Activated naive CD8-positive, alpha-beta T cell treated with anti-CD3 and anti-CD28 coated beads, Interleukin-2, amount 10 ng/mL, durations not matched to agents 7 days and 5 days (primary cell): ENCODE data around the gene WDR7. TPM values are rescaled to one million over a fixed set of nuclear protein-coding genes. Genes with fewer than 3 reads are reported as not detected.

ENCODE experiments used
- ATAC-seq: fragments of 150-1000 bp; cut with Tn5 transposase; one replicate; pipeline ENCODE4 v1.10.0; 2021; ENCODE audit warnings: low read depth, moderate library complexity
- POLR2A ChIA-PET: fragments of 350-600 bp; sonication (Branson Sonifier 250); formaldehyde crosslinking; loops from one replicate; lab custom pipeline; 2021; ENCODE audit warnings: antibody characterized with exemption; lab: Charles Lee
- DNase-seq: peaks from one replicate; pipeline ENCODE4 v3.0.0; 2021
- H3K27ac Mint-ChIP-seq: one replicate; pipeline ENCODE4 v1.8.0; 2022; ENCODE audit warnings: mild to moderate bottlenecking, mixed read lengths
- H3K27me3 Mint-ChIP-seq: one replicate; pipeline ENCODE4 v1.8.0; 2022; ENCODE audit warnings: mild to moderate bottlenecking, moderate library complexity, mixed read lengths
- H3K36me3 Mint-ChIP-seq: one replicate; pipeline ENCODE4 v1.8.0; 2021; ENCODE audit warnings: mild to moderate bottlenecking, mixed read lengths
- H3K4me1 Mint-ChIP-seq: one replicate; pipeline ENCODE4 v1.8.0; 2021; ENCODE audit warnings: mixed read lengths
- H3K4me3 Mint-ChIP-seq: one replicate; pipeline ENCODE4 v1.8.0; 2022; ENCODE audit warnings: mild to moderate bottlenecking, moderate library complexity, mixed read lengths
- H3K9me3 Mint-ChIP-seq: one replicate; pipeline ENCODE4 v1.8.0; 2021; ENCODE audit warnings: mixed read lengths
- total RNA-seq, 2 experiments: library from RNA; stranded (reverse); gene quantifications; one replicate each; pipeline ENCODE4 v1.2.3, GENCODE V29; 2021

WDR7 gene
- total RNA-seq, 2 experiments from 2014 or later = 42.8 to 43.1 TPM

DNA sequence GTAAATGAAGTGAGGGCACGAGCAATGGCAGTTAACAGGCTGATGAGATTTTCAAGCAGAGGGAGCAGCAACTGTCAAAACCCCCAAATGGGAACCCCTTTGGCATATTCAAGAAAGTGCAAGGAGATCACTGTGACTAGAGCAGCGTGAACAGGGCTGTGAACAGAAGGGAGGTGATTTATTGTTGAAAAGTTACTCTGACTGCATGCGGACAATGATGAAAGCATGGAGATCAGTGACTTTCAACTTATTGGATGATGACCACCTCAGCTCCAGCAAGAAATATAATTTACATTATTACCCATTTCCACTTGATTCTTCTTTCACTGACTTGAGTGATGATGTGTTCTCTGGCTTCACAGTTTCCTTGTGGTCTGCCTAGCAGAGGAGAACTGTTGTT, 308.0 kb downstream of the WDR7 start:
- no peaks in the 10 kb centered on the region for H3K9me3 Mint-ChIP-seq
- no peak overlapping the region for H3K4me3 Mint-ChIP-seq
- H3K27ac Mint-ChIP-seq = no peak overlapping the region
- peaks cover 2% of the 10 kb centered on the region for H3K36me3 Mint-ChIP-seq
- ATAC-seq = no peak
- POLR2A ChIA-PET = no interaction called here
- no peaks in the 10 kb centered on the region for H3K27me3 Mint-ChIP-seq
- H3K4me1 Mint-ChIP-seq = no peaks in the 10 kb centered on the region
- no peak for DNase-seq

DNA sequence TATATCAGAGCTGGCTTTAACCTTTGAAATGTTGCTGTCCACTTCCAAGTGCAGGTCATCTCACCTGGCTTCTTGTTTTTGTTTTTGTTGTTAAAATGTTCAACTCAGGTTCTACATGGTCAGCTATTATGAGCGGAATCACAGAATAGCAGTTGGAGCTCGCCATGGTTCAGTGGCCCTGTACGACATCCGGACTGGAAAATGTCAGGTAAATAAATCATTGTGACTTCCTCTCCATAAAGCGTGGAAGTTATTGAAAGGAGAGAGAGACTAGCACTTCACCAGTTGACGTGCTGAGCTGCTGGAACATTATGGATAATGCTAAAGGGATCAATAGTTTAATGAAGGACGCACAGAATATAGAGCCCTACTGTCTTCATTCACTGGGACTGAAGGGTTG, 311.2 kb downstream of the WDR7 start:
- ATAC-seq = no peak

DNA sequence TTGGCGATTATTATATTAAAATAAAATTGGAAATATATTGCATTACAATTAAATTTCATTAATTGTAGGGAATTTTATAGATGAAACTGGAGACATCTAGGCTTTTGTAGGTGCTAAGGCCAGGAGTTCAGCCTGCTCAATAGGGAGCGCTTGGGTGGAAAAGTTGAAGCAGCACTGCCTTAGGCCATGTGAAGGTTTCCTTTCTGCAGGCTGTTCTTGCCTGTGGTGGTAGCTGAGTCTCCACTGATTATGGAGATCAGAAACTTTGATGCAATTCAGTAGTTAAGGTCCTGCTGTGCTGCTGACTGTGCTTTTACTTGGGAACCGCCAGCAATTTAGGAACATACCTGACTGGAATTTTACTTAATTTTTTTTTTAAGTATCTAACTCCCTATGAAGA, 315.9 kb downstream of the WDR7 start:
- Mint-ChIP-seq H3K27me3 (no peaks in the 10 kb centered on the region), H3K9me3 (no peaks in the 10 kb centered on the region), H3K36me3 (peaks cover 7% of the 10 kb centered on the region), H3K4me3 (no peak overlapping the region), H3K27ac (no peak overlapping the region), H3K4me1 (peaks cover 4% of the 10 kb centered on the region)
- DNase-seq (no peak), ATAC-seq (no peak)
- POLR2A ChIA-PET = no interaction called here

More for the DNA sequence above, 311.2 kb downstream of the WDR7 start:
- POLR2A ChIA-PET = no interaction called here
- Mint-ChIP-seq H3K4me3 (no peak overlapping the region), H3K9me3 (no peaks in the 10 kb centered on the region), H3K27me3 (no peaks in the 10 kb centered on the region), H3K4me1 (no peaks in the 10 kb centered on the region), H3K36me3 (peaks cover 4% of the 10 kb centered on the region), H3K27ac (no peak overlapping the region)
- no peak for DNase-seq

DNA sequence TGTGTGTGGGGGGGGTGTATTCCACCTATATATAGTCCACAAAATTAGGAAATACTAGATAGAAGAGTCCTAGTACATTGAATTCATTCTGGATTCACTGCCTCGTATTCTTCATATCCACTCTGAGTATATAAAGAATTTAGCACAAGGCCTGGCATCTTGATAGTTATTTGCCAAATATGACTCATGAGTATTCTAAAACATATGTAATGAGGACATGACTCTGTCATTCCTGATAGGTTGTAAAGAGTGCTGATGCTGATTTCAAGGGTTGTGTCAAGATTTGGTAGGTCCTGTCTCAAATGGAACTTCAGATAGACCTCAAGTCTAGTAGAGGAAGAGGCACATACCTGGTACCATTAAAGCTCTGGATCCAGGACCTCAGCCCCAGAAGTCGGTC, 322.3 kb downstream of the WDR7 start:
- Mint-ChIP-seq H3K27me3 (no peaks in the 10 kb centered on the region), H3K36me3 (peaks cover 17% of the 10 kb centered on the region), H3K27ac (no peak overlapping the region), H3K4me1 (peaks cover 3% of the 10 kb centered on the region), H3K9me3 (no peaks in the 10 kb centered on the region), H3K4me3 (no peak overlapping the region)
- ATAC-seq (no peak), DNase-seq (no peak)
- POLR2A ChIA-PET = no interaction called here

DNA sequence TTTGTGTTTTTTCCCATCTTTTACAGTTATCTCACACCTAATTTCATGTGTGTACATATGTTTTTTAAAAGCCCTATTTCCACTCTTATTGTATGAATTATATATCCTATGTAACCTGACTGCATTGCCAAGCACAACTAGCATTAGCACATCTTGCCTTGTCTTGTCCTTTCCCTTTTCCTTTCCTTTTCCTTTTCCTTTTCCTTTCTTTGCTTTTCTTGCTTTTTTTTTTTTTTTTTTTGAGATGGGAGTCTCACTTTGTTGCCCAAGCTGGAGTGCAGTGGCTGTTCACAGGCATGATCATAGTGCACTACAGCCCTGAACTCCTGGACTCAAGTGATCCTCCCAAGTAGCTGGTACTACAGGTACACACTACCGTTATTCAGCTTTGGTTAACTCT, 323.0 kb downstream of the WDR7 start:
- DNase-seq = no peak
- no peak overlapping the region for H3K27ac Mint-ChIP-seq
- no peaks in the 10 kb centered on the region for H3K27me3 Mint-ChIP-seq
- H3K9me3 Mint-ChIP-seq = no peaks in the 10 kb centered on the region
- no peak overlapping the region for H3K4me3 Mint-ChIP-seq
- no peaks in the 10 kb centered on the region for H3K4me1 Mint-ChIP-seq
- no peak for ATAC-seq
- H3K36me3 Mint-ChIP-seq = peaks cover 14% of the 10 kb centered on the region
- POLR2A ChIA-PET = interaction anchor here (0.7 kb wide), 1 partner anchor 1339 kb away, joined by 5 read pairs; no protein-coding TSS in a partner anchor

DNA sequence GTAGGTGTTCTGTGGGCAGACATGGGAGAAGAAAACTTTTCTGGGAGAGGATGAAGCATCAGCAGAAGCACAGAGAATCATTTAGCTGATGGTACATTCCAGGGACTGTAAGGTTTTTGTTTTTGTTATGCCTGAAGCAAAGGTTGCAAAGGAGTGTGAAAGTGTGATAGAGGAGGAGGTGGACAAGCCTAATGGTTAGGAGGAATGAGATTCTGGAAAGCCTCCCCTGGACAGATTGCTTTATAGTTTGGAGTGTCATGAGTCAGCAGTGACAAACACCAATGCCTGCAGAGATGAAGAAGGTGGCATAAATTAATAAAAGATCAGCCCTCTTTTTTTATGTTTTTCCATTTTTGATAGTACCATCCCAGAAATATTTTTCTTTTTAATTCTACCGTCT, 324.1 kb downstream of the WDR7 start:
- H3K4me1 Mint-ChIP-seq = no peaks in the 10 kb centered on the region
- H3K36me3 Mint-ChIP-seq = peaks cover 14% of the 10 kb centered on the region
- H3K4me3 Mint-ChIP-seq = no peak overlapping the region
- no peaks in the 10 kb centered on the region for H3K27me3 Mint-ChIP-seq
- DNase-seq (no peak), ATAC-seq (no peak)
- POLR2A ChIA-PET = no interaction called here
- no peak overlapping the region for H3K27ac Mint-ChIP-seq
- H3K9me3 Mint-ChIP-seq = no peaks in the 10 kb centered on the region

DNA sequence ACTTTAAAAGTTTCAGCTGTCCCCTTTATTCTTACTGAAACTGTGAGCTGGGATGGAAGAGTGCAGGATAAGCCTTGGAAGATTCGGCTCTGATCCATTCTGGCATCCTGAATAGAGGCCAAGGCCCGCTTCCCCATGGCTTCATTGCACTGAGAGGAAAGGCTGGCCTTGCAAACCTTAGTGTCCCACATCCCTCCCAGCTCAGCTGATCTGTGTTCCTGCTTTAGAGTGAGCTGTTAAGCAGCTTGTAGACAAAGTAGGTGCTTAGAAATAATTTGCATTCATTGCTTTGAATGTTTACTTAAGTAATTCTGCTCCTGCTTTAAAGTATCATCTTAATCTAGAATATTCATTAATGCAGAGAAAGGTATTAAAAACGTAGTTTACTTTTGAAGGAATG, 326.1 kb downstream of the WDR7 start:
- DNase-seq = no peak
- Mint-ChIP-seq H3K9me3 (no peaks in the 10 kb centered on the region), H3K27me3 (no peaks in the 10 kb centered on the region), H3K27ac (no peak overlapping the region), H3K4me3 (no peak overlapping the region), H3K4me1 (no peaks in the 10 kb centered on the region), H3K36me3 (peaks cover 14% of the 10 kb centered on the region)
- ATAC-seq = no peak
- POLR2A ChIA-PET = no interaction called here

DNA sequence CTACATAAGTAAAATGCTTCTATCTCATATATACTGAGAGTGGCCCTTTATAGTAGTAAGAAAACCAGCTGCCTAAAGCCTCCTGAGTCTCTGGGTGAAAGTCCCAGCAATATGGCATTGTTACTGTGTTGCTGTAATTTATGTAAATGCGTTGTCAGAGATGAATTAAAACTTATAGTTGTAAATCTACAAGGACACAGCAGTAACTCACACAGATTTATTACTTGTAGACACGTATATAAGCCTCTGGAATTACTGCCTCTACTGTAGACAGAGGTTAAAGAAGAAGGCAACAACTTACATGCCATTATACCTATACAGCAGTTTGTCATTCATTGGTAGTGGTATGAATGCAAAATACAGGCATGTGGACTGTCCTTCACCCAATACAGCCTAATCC, 326.6 kb downstream of the WDR7 start:
- POLR2A ChIA-PET = no interaction called here
- Mint-ChIP-seq H3K27me3 (no peaks in the 10 kb centered on the region), H3K4me1 (no peaks in the 10 kb centered on the region)

DNA sequence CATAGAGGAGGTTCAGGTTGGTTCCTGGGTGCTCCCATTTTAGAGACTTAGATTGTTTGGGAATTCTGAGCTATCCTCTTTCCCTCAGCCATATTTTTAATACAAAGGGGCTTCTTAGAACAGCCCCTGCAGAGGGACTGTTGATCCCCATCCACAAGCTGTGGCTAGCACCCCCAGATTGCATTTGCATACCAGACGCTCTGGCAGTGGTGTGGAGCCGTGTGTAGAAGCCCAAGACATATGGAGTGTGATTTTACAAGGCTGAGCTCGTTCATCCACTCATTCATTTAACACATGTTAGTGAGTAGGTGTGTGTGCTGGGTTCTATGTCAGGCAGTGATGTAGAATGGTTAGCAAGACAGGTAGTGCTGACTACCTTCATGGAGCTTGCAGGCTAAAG, 329.0 kb downstream of the WDR7 start:
- no peaks in the 10 kb centered on the region for H3K4me1 Mint-ChIP-seq
- DNase-seq (no peak), ATAC-seq (no peak)
- H3K9me3 Mint-ChIP-seq = no peaks in the 10 kb centered on the region
- POLR2A ChIA-PET = no interaction called here
- no peaks in the 10 kb centered on the region for H3K27me3 Mint-ChIP-seq
- H3K4me3 Mint-ChIP-seq = no peak overlapping the region
- peaks cover 4% of the 10 kb centered on the region for H3K36me3 Mint-ChIP-seq
- H3K27ac Mint-ChIP-seq = no peak overlapping the region

More for the DNA sequence above, 326.6 kb downstream of the WDR7 start:
- Mint-ChIP-seq H3K9me3 (no peaks in the 10 kb centered on the region), H3K27ac (no peak overlapping the region), H3K4me3 (no peak overlapping the region), H3K36me3 (peaks cover 14% of the 10 kb centered on the region)
- no peak for DNase-seq
- ATAC-seq = no peak

DNA sequence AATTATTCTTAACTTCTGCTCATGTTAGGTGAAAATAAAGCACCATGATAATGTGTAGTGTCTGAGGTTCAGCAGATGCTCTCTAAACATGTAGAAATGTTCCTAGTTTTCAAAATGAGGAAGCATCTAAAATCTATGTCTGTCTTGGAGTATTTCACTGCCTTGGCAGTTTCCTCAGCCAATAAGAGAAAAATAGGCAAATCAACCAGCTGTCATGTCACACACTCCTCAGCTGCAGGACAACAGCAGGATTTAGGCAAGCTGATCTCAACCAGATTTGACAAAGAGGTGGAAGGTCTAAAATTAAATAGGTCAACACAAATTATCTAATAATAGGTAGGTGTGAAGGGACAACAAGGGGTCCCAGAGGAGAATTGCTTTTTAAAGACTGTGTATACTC, 331.6 kb downstream of the WDR7 start:
- H3K27me3 Mint-ChIP-seq = no peaks in the 10 kb centered on the region
- H3K4me1 Mint-ChIP-seq = no peaks in the 10 kb centered on the region
- POLR2A ChIA-PET = no interaction called here
- H3K36me3 Mint-ChIP-seq = no peaks in the 10 kb centered on the region
- H3K4me3 Mint-ChIP-seq = no peak overlapping the region
- DNase-seq (no peak), ATAC-seq (no peak)
- H3K27ac Mint-ChIP-seq = no peak overlapping the region
- no peaks in the 10 kb centered on the region for H3K9me3 Mint-ChIP-seq

DNA sequence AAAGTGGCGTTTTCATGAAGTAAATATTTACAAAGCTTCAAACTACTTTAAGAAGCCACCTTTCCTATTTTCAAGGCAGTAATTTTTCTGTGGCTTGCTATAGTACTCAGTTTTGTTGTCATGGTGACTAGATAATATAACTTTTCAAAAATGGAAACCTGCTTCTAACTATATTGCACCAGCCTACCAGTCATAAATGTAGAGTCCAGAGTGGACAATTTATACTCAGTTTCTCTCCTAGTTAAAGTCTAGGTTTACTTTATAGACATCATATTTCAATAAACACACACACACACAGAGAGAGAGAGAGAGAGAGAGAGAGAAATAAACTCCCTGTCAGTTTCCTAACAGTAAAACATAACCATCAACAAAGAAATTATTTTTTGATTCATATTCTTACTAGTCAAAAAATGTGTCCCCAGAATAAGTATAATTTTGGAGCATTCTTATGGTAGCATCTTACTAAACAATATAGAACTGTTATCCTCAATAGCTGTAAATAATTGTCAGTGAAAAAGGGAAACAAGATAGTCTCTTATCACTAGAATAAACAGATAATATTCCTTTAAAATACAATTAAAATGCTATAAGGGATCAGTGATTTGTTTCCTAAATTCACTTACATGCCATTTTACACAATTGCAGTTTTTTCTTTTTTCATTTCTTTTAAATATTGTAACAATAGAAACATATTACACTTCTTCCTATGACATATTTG, 332.3 kb downstream of the WDR7 start:
- POLR2A ChIA-PET = no interaction called here
- Mint-ChIP-seq H3K27me3 (no peaks in the 10 kb centered on the region), H3K9me3 (no peaks in the 10 kb centered on the region), H3K4me3 (no peak overlapping the region), H3K36me3 (no peaks in the 10 kb centered on the region), H3K27ac (no peak overlapping the region), H3K4me1 (no peaks in the 10 kb centered on the region)
- DNase-seq (no peak), ATAC-seq (no peak)

DNA sequence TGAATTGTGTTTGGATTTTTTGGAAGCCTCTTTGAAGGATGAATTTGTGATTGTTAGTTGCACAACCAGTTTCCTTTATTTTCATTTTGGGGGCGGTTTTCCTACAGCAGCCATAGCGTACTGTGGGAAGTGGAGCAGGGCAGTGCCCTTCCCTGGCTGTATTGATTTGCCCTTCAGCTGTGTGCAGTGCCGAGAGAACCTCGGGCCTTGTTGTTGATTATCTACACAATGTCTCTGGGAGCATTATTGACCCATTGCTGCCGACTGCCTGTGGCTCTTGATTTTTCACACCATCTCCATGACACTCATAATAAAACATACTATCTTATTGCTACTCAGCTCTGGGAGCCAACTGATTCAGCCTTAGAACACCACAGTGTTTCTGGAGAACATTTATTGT, 333.6 kb downstream of the WDR7 start:
- Mint-ChIP-seq H3K9me3 (no peaks in the 10 kb centered on the region), H3K27me3 (no peaks in the 10 kb centered on the region), H3K4me3 (no peak overlapping the region), H3K4me1 (no peaks in the 10 kb centered on the region), H3K27ac (no peak overlapping the region), H3K36me3 (no peaks in the 10 kb centered on the region)
- ATAC-seq (no peak), DNase-seq (no peak)
- POLR2A ChIA-PET = no interaction called here

DNA sequence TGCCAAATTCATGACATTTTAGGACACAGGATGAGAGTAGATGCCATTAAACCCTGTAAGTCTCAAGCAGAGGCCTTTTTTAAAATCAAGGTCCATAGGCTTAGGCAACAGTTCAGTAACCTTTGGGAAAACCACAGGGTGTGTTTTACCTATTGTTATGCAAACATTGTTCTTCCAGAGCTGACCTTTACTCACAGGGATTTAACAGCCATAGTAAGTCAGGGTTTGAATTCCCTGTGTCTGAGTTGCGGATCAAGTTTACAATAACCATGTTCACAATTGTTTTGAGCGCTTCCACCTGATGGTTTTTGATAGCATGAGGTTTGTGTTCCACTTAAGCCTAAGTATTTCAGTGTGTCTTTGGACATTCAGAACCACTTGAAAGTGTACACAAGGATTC, 335.7 kb downstream of the WDR7 start:
- Mint-ChIP-seq H3K27ac (no peak overlapping the region), H3K4me1 (no peaks in the 10 kb centered on the region), H3K9me3 (peaks cover 3% of the 10 kb centered on the region), H3K4me3 (no peak overlapping the region), H3K27me3 (no peaks in the 10 kb centered on the region), H3K36me3 (peaks cover 3% of the 10 kb centered on the region)
- no peak for DNase-seq
- POLR2A ChIA-PET = no interaction called here
- ATAC-seq = no peak

DNA sequence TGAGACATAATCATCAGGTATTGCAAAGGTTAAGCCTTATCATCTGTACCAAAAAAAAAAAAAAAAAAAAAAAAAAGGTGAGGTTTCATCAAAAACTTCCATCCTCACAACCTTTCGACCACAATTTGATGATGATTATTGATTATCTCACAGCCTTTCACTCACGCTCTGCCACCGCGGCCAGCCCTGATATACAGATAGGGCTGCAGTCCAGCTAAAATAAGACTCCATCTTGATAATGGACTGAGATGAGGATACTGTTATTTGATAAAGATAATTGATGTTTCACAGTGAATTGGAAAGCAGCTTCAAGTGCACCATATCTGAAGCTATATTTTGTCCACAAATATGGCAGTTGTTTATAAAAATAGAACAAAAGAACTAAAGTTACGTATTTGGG, 336.1 kb downstream of the WDR7 start:
- Mint-ChIP-seq H3K9me3 (peaks cover 3% of the 10 kb centered on the region), H3K4me1 (no peaks in the 10 kb centered on the region), H3K27ac (no peak overlapping the region), H3K36me3 (peaks cover 3% of the 10 kb centered on the region), H3K4me3 (no peak overlapping the region), H3K27me3 (no peaks in the 10 kb centered on the region)
- ATAC-seq = no peak
- POLR2A ChIA-PET = no interaction called here
- no peak for DNase-seq
